AG04450 (cell line): Measurements from ENCODE around the gene LIX1L. TPM values are rescaled to one million over a fixed set of nuclear protein-coding genes. Genes with fewer than 3 reads are reported as not detected.

Experiments
- CTCF ChIA-PET: fragments of 300-600, 350-600 bp; formaldehyde crosslinking; extraction: SDS; loops from one replicate; lab custom pipeline; 2022; ENCODE audit warnings: antibody characterized with exemption, inconsistent platforms; lab: Charles Lee
- POLR2A ChIA-PET: fragments of 350-600 bp; formaldehyde crosslinking; extraction: SDS; loops from one replicate; lab custom pipeline; 2021; ENCODE audit warnings: antibody characterized with exemption, inconsistent platforms; lab: Yijun Ruan, JAX
- DNase-seq: peaks from one replicate; pipeline ENCODE4 v3.0.0-alpha.2; 2011; ENCODE audit warnings: low read depth, low spot score
- H3K27ac ChIP-seq: one replicate; pipeline ENCODE4 v1.5.1; 2012; ENCODE audit warnings: low read depth, low read length, control low read depth
- H3K27me3 ChIP-seq: one replicate; pipeline ENCODE4 v1.6.0; 2012; ENCODE audit warnings: low read length; ENCODE audit not compliant: control insufficient read depth, insufficient read depth
- H3K4me3 ChIP-seq: 2 replicates; pipeline ENCODE4 v1.5.1; 2011; ENCODE audit warnings: mild to moderate bottlenecking, low read depth, low read length, control low read depth
- H3K9me3 ChIP-seq: 2 replicates; pipeline ENCODE4 v1.5.1; 2012; ENCODE audit warnings: low read length; ENCODE audit not compliant: control insufficient read depth, insufficient read depth
- CTCF ChIP-seq: IDR thresholded peaks from 2 replicates; pipeline ENCODE4 v1.5.1; 2011; ENCODE audit warnings: low read depth, low read length, control low read depth, inconsistent platforms
- polyA plus RNA-seq: library from polyadenylated mRNA; depleted of rRNA; stranded (reverse); fragments of >200 nt; gene quantifications from 2 replicates; pipeline ENCODE4 v1.2.3, GENCODE V29; 2011

Gene LIX1L
- polyA plus RNA-seq, 1 experiment = 47.2 TPM

GRCh38 chr1:145991735-145992412, 34.1 kb upstream of the LIX1L start:
- Histone ChIP-seq H3K27me3 (no peaks in the 10 kb centered on the region), H3K4me3 (no peak overlapping the region), H3K27ac (no peak overlapping the region), H3K9me3 (no peaks in the 10 kb centered on the region)
- no peak for TF ChIP-seq CTCF
- ChIA-PET POLR2A (no interaction called here), CTCF (interaction anchor here (1.2 to 4.4 kb wide), 4 partner anchors 12 to 16 kb away, joined by 3 to 23 read pairs (median 10); no protein-coding TSS in a partner anchor)
- DNase-seq = no peak

GRCh38 chr1:145990249-145990855, 32.5 kb upstream of the LIX1L start:
- CTCF ChIA-PET = interaction anchor here (1.9 to 4.4 kb wide), 2 partner anchors 10 to 13 kb away, joined by 4 to 23 read pairs; no protein-coding TSS in a partner anchor

GRCh38 chr1:145988773-145989172, 31.0 kb upstream of the LIX1L start:
- H3K27ac ChIP-seq = no peak overlapping the region
- no peaks in the 10 kb centered on the region for H3K27me3 ChIP-seq
- H3K9me3 ChIP-seq = no peaks in the 10 kb centered on the region
- POLR2A ChIA-PET = no interaction called here
- DNase-seq = no peak
- no peak overlapping the region for H3K4me3 ChIP-seq
- no peak for TF ChIP-seq CTCF
- CTCF ChIA-PET = interaction anchor here (0.8 to 1.9 kb wide), 3 partner anchors 9 to 43 kb away, joined by 3 to 4 read pairs (median 3); no protein-coding TSS in a partner anchor

More at GRCh38 chr1:145990249-145990855, 32.5 kb upstream of the LIX1L start:
- no peak overlapping the region for H3K27ac ChIP-seq
- H3K9me3 ChIP-seq = no peaks in the 10 kb centered on the region
- DNase-seq = no peak
- POLR2A ChIA-PET = no interaction called here
- H3K4me3 ChIP-seq = no peak overlapping the region
- TF ChIP-seq CTCF = no peak
- H3K27me3 ChIP-seq = no peaks in the 10 kb centered on the region

- Histone ChIP-seq H3K27ac (no peak overlapping the region), H3K9me3 (no peaks in the 10 kb centered on the region), H3K4me3 (no peak overlapping the region), H3K27me3 (no peaks in the 10 kb centered on the region)
- no peak for DNase-seq
- POLR2A ChIA-PET = no interaction called here
- CTCF ChIA-PET = interaction anchor here (2.3 kb wide), 1 partner anchor 11 kb away, joined by 7 read pairs; no protein-coding TSS in a partner anchor
- no peak for TF ChIP-seq CTCF
Measured at GRCh38 chr1:145987926-145988325, 30.1 kb upstream of the LIX1L start.

- CTCF ChIA-PET = interaction anchor here (0.6 to 2.3 kb wide), 3 partner anchors 9 to 46 kb away, joined by 3 to 7 read pairs (median 6); no protein-coding TSS in a partner anchor
- H3K27me3 ChIP-seq = no peaks in the 10 kb centered on the region
- no peaks in the 10 kb centered on the region for H3K9me3 ChIP-seq
- no peak for DNase-seq
- no peak overlapping the region for H3K4me3 ChIP-seq
- H3K27ac ChIP-seq = no peak overlapping the region
- TF ChIP-seq CTCF = no peak
- POLR2A ChIA-PET = interaction anchor here (0.7 kb wide), 1 partner anchor 152 kb away, joined by 12 read pairs; no protein-coding TSS in a partner anchor
Measured at GRCh38 chr1:145986551-145986950, 28.7 kb upstream of the LIX1L start.
